ENCODE results near the gene PLA2G5.

The PLA2G5 gene

DNA sequence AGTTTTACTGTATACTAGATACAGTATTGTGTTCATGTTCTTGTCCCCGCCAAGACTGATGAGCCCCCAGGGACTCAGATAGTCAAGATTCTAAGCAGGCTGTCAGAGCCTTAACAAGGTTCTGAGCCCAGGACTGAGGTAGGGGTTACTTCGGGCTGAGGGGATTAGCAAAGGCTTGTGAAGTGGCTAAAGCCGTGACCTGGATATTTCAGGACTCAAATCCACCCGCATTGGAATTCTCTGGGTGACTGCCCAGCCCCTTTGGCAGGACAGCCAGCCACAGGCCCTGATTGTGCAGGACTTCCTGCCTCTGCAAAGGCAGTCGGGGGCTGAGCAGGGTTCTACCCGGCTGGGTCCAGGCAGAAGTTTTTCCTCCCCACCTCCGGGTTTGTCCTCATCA, at the start of gene PLA2G5:
TSS of gene PLA2G5 (plus strand) at position 321 of the 400 bp plus-strand sequence. CDS start 14,637 bp downstream, outside the sequence.
- TF ChIP-seq BACH2 (CRISPR knock-in tag; IDR thresholded peaks at IDR 0.05; ENCODE audit: borderline replicate concordance) (no peak), ARNTL (CRISPR knock-in tag; IDR thresholded peaks at IDR 0.05; ENCODE audit: borderline replicate concordance, low read depth) (no peak), CREB5 (CRISPR knock-in tag; IDR thresholded peaks at IDR 0.05; ENCODE audit: low read depth) (no peak), GLIS3 (CRISPR knock-in tag; IDR thresholded peaks at IDR 0.05) (no peak), RARB (CRISPR knock-in tag; IDR thresholded peaks at IDR 0.05) (no peak), OSR1 (CRISPR knock-in tag; IDR thresholded peaks at IDR 0.05) (no peak), ISL1 (CRISPR knock-in tag; IDR thresholded peaks at IDR 0.05) (no peak), CSRNP3 (CRISPR knock-in tag; IDR thresholded peaks at IDR 0.05) (no peak), ZNF565 (CRISPR knock-in tag; conservative IDR thresholded peaks at IDR 0.05; ENCODE audit: low read depth) (no peak), ZC3H10 (CRISPR knock-in tag; IDR thresholded peaks at IDR 0.05) (no peak), ESRRG (CRISPR knock-in tag; IDR thresholded peaks at IDR 0.05) (no peak), TOX (CRISPR knock-in tag; IDR thresholded peaks at IDR 0.05; ENCODE audit: borderline replicate concordance) (no peak), ZNF8 (CRISPR knock-in tag; IDR thresholded peaks at IDR 0.05) (no peak), POU6F1 (CRISPR knock-in tag; IDR thresholded peaks at IDR 0.05; ENCODE audit: borderline replicate concordance, low read depth) (no peak), TCF4 (CRISPR knock-in tag; IDR thresholded peaks at IDR 0.05; ENCODE audit: borderline replicate concordance) (no peak), ZFP30 (CRISPR knock-in tag; IDR thresholded peaks at IDR 0.05) (no peak), SNAI2 (CRISPR knock-in tag; IDR thresholded peaks at IDR 0.05) (no peak)
- TF ChIP-seq, protein P1, sequence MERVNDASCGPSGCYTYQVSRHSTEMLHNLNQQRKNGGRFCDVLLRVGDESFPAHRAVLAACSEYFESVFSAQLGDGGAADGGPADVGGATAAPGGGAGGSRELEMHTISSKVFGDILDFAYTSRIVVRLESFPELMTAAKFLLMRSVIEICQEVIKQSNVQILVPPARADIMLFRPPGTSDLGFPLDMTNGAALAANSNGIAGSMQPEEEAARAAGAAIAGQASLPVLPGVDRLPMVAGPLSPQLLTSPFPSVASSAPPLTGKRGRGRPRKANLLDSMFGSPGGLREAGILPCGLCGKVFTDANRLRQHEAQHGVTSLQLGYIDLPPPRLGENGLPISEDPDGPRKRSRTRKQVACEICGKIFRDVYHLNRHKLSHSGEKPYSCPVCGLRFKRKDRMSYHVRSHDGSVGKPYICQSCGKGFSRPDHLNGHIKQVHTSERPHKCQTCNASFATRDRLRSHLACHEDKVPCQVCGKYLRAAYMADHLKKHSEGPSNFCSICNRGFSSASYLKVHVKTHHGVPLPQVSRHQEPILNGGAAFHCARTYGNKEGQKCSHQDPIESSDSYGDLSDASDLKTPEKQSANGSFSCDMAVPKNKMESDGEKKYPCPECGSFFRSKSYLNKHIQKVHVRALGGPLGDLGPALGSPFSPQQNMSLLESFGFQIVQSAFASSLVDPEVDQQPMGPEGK (CRISPR knock-in tag; IDR thresholded peaks at IDR 0.05; ENCODE audit: borderline replicate concordance), result no peak
- no peak for ATAC-seq

DNA sequence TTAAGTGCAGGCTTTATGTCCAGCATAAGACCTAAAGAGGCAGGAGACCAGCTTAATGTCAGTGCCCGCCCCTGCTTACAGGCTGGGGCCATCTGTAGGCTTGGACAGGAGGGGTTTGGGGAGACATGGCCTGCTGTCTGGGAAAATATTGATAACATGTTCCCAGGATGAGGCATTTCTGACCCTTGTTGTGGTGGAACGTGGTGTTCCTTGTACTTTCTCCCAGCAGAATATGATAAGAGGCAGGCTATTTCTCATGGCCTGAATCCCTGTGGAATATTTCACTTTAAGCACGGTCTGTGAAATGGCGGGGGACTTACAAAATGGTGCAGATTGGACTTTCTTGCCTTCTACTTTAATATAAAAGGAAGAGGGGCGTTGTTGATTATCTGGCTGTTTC, 41.9 kb upstream of the PLA2G5 start:
- no peak for ATAC-seq
- TF ChIP-seq OSR1 (CRISPR knock-in tag; IDR thresholded peaks at IDR 0.05), result no peak
- TF ChIP-seq ZNF565 (CRISPR knock-in tag; conservative IDR thresholded peaks at IDR 0.05; ENCODE audit: low read depth), result no peak
- TF ChIP-seq TSHZ2 (CRISPR knock-in tag; IDR thresholded peaks at IDR 0.05), result no peak
- no peak for TF ChIP-seq CSRNP3 (CRISPR knock-in tag; IDR thresholded peaks at IDR 0.05)
- TF ChIP-seq ISL1 (CRISPR knock-in tag; IDR thresholded peaks at IDR 0.05), result no peak
- TF ChIP-seq ZNF70 (CRISPR knock-in tag; IDR thresholded peaks at IDR 0.05), result no peak
- no peak for TF ChIP-seq POU6F1 (CRISPR knock-in tag; IDR thresholded peaks at IDR 0.05; ENCODE audit: borderline replicate concordance, low read depth)
